Measurements from ENCODE around the gene SRL. TPM values are rescaled to one million over a fixed set of nuclear protein-coding genes. Genes with fewer than 3 reads are reported as not detected.
"Not testable (repeated sequence)": the region's sequence is repeated elsewhere in the genome, so short reads cannot be mapped to it uniquely, and the experiment has no call there.

The SRL gene
- total RNA-seq, 2 experiments from 2014 or later: not detected

GRCh38 chr16:4217204-4218131 lies 24.4 kb downstream of the SRL start:
- H3K27ac Mint-ChIP-seq: no peak overlapping the region
- no peaks in the 10 kb centered on the region for H3K36me3 Mint-ChIP-seq (ENCODE audit: low read depth)
- no peak for ATAC-seq
- ChIA-PET POLR2A (no interaction called here), CTCF (no interaction called here)
- DNase-seq: no peak
- H3K27me3 Mint-ChIP-seq (ENCODE audit: low read depth): no peaks in the 10 kb centered on the region
- H3K4me1 Mint-ChIP-seq (ENCODE audit: low read depth): no peaks in the 10 kb centered on the region
- no peaks in the 10 kb centered on the region for H3K9me3 Mint-ChIP-seq (ENCODE audit: insufficient read depth)
- H3K4me3 Mint-ChIP-seq: no peak overlapping the region

- Mint-ChIP-seq H3K9me3 (ENCODE audit: insufficient read depth) (no peaks in the 10 kb centered on the region), H3K36me3 (ENCODE audit: low read depth) (no peaks in the 10 kb centered on the region), H3K27ac (no peak overlapping the region), H3K4me1 (ENCODE audit: low read depth) (no peaks in the 10 kb centered on the region), H3K27me3 (ENCODE audit: low read depth) (no peaks in the 10 kb centered on the region), H3K4me3 (no peak overlapping the region)
- POLR2A ChIA-PET: no interaction called here
- no peak for ATAC-seq
- CTCF ChIA-PET: no interaction called here
- DNase-seq: no peak
Observed at GRCh38 chr16:4216596-4216995, 25.3 kb downstream of the SRL start.

- DNase-seq (no peak), ATAC-seq (no peak)
- H3K9me3 Mint-ChIP-seq (ENCODE audit: insufficient read depth): no peaks in the 10 kb centered on the region
- ChIA-PET CTCF (no interaction called here), POLR2A (no interaction called here)
- no peaks in the 10 kb centered on the region for H3K4me1 Mint-ChIP-seq (ENCODE audit: low read depth)
- no peak overlapping the region for H3K27ac Mint-ChIP-seq
- H3K27me3 Mint-ChIP-seq (ENCODE audit: low read depth): peaks cover under 1% of the 10 kb centered on the region
- no peak overlapping the region for H3K4me3 Mint-ChIP-seq
- H3K36me3 Mint-ChIP-seq (ENCODE audit: low read depth): no peaks in the 10 kb centered on the region
Observed at GRCh38 chr16:4215106-4215505, 26.8 kb downstream of the SRL start.

- DNase-seq (no peak), ATAC-seq (no peak)
- H3K27me3 Mint-ChIP-seq (ENCODE audit: low read depth): peaks cover 6% of the 10 kb centered on the region
- H3K4me1 Mint-ChIP-seq (ENCODE audit: low read depth): no peaks in the 10 kb centered on the region
- no peak overlapping the region for H3K4me3 Mint-ChIP-seq
- CTCF ChIA-PET: interaction anchor here (1.0 kb wide), 1 partner anchor 40 kb away, joined by 3 read pairs; no protein-coding TSS in a partner anchor
- H3K9me3 Mint-ChIP-seq (ENCODE audit: insufficient read depth): no peaks in the 10 kb centered on the region
- no peaks in the 10 kb centered on the region for H3K36me3 Mint-ChIP-seq (ENCODE audit: low read depth)
- POLR2A ChIA-PET: no interaction called here
- H3K27ac Mint-ChIP-seq: no peak overlapping the region
Observed at GRCh38 chr16:4214215-4214621, 27.7 kb downstream of the SRL start.

GRCh38 chr16:4213737-4214136 lies 28.1 kb downstream of the SRL start:
- Mint-ChIP-seq H3K36me3 (ENCODE audit: low read depth) (no peaks in the 10 kb centered on the region), H3K27me3 (ENCODE audit: low read depth) (peaks cover 6% of the 10 kb centered on the region), H3K4me1 (ENCODE audit: low read depth) (no peaks in the 10 kb centered on the region), H3K9me3 (ENCODE audit: insufficient read depth) (no peaks in the 10 kb centered on the region), H3K4me3 (no peak overlapping the region), H3K27ac (no peak overlapping the region)
- DNase-seq: no peak
- ChIA-PET CTCF (interaction anchor here (1.0 kb wide), 1 partner anchor 40 kb away, joined by 3 read pairs; no protein-coding TSS in a partner anchor), POLR2A (no interaction called here)
- no peak for ATAC-seq

GRCh38 chr16:4212934-4213296 lies 29.0 kb downstream of the SRL start:
- Mint-ChIP-seq H3K4me3 (no peak overlapping the region), H3K9me3 (ENCODE audit: insufficient read depth) (no peaks in the 10 kb centered on the region), H3K36me3 (ENCODE audit: low read depth) (no peaks in the 10 kb centered on the region), H3K4me1 (ENCODE audit: low read depth) (no peaks in the 10 kb centered on the region), H3K27ac (no peak overlapping the region), H3K27me3 (ENCODE audit: low read depth) (peaks cover 6% of the 10 kb centered on the region)
- DNase-seq (no peak), ATAC-seq (no peak)
- ChIA-PET CTCF (interaction anchor here (1.0 kb wide), 1 partner anchor 41 kb away, joined by 3 read pairs; no protein-coding TSS in a partner anchor), POLR2A (no interaction called here)

GRCh38 chr16:4212211-4212933 lies 29.5 kb downstream of the SRL start:
- Mint-ChIP-seq H3K36me3 (ENCODE audit: low read depth) (no peaks in the 10 kb centered on the region), H3K4me1 (ENCODE audit: low read depth) (no peaks in the 10 kb centered on the region), H3K27ac (no peak overlapping the region), H3K27me3 (ENCODE audit: low read depth) (peaks cover 6% of the 10 kb centered on the region), H3K9me3 (ENCODE audit: insufficient read depth) (no peaks in the 10 kb centered on the region), H3K4me3 (no peak overlapping the region)
- ChIA-PET CTCF (no interaction called here), POLR2A (no interaction called here)
- ATAC-seq: no peak
- no peak for DNase-seq

- H3K4me3 Mint-ChIP-seq; H3K4me1 Mint-ChIP-seq (ENCODE audit: low read depth); H3K36me3 Mint-ChIP-seq (ENCODE audit: low read depth); POLR2A ChIA-PET; H3K27ac Mint-ChIP-seq; H3K27me3 Mint-ChIP-seq (ENCODE audit: low read depth); H3K9me3 Mint-ChIP-seq (ENCODE audit: insufficient read depth); ATAC-seq; DNase-seq; CTCF ChIA-PET: not testable (repeated sequence)
Observed at GRCh38 chr16:4211445-4212210, 30.3 kb downstream of the SRL start.

GRCh38 chr16:4209666-4210065 lies 32.2 kb downstream of the SRL start:
- ATAC-seq (no peak), DNase-seq (no peak)
- no peak overlapping the region for H3K4me3 Mint-ChIP-seq
- H3K9me3 Mint-ChIP-seq (ENCODE audit: insufficient read depth): no peaks in the 10 kb centered on the region
- ChIA-PET CTCF (no interaction called here), POLR2A (no interaction called here)
- H3K27me3 Mint-ChIP-seq (ENCODE audit: low read depth): peaks cover 9% of the 10 kb centered on the region
- H3K36me3 Mint-ChIP-seq (ENCODE audit: low read depth): no peaks in the 10 kb centered on the region
- no peak overlapping the region for H3K27ac Mint-ChIP-seq
- peaks cover 8% of the 10 kb centered on the region for H3K4me1 Mint-ChIP-seq (ENCODE audit: low read depth)

- POLR2A ChIA-PET: no interaction called here
- Mint-ChIP-seq H3K9me3 (ENCODE audit: insufficient read depth) (no peaks in the 10 kb centered on the region), H3K4me1 (ENCODE audit: low read depth) (peaks cover 8% of the 10 kb centered on the region), H3K4me3 (no peak overlapping the region), H3K27me3 (ENCODE audit: low read depth) (peaks cover 9% of the 10 kb centered on the region), H3K27ac (no peak overlapping the region), H3K36me3 (ENCODE audit: low read depth) (no peaks in the 10 kb centered on the region)
- ATAC-seq (no peak), DNase-seq (no peak)
- CTCF ChIA-PET: no interaction called here
Observed at GRCh38 chr16:4208341-4208751, 33.5 kb downstream of the SRL start.

GRCh38 chr16:4207683-4208340 lies 34.1 kb downstream of the SRL start:
- ChIA-PET CTCF (no interaction called here), POLR2A (no interaction called here)
- Mint-ChIP-seq H3K4me1 (ENCODE audit: low read depth) (peaks cover 8% of the 10 kb centered on the region), H3K27ac (no peak overlapping the region), H3K27me3 (ENCODE audit: low read depth) (peaks cover 9% of the 10 kb centered on the region), H3K9me3 (ENCODE audit: insufficient read depth) (no peaks in the 10 kb centered on the region), H3K36me3 (ENCODE audit: low read depth) (no peaks in the 10 kb centered on the region), H3K4me3 (no peak overlapping the region)
- DNase-seq (no peak), ATAC-seq (no peak)
